Vagina (tissue), 2 donors: ENCODE data around the gene MSANTD1.

ENCODE experiments used
- CTCF ChIP-seq, 3 experiments: fragments of 450-650 bp in 2 of 3; fragments of 200-600 bp in 1 of 3; sonication (generic) in 1 of 3; IDR thresholded peaks; one replicate each; pipeline ENCODE4 v1.5.1; 2017 to 2019; ENCODE audit warnings: antibody characterized with exemption in 3 of 3, mild to moderate bottlenecking in 2 of 3, moderate library complexity in 2 of 3
- POLR2A ChIP-seq, 2 donors: fragments of 450-650 bp; IDR thresholded peaks; one replicate each; pipeline ENCODE4 v1.6.1; 2017; ENCODE audit warnings: antibody characterized with exemption in 2 of 2, mild to moderate bottlenecking in 2 of 2, moderate library complexity in 2 of 2

GRCh38 chr4:3253808-3254207 lies 4.8 kb downstream of the MSANTD1 start:
- no peak for TF ChIP-seq CTCF (IDR thresholded peaks at IDR 0.05)
- no peak for TF ChIP-seq POLR2A (IDR thresholded peaks at IDR 0.05)
